ENCODE data around the gene PDE6B.
A peak's percentile ranks its signal among the peaks of the same experiment; 100 is the strongest.

PDE6B gene

GRCh38 chr4:673349-674091 is 48.1 kb downstream of the PDE6B start:
- peak in 1 of 2 experiments; percentile 33 for DNase-seq

- peak; percentile 98 to 99 for DNase-seq
Observed at GRCh38 chr4:674172-675035, 49.0 kb downstream of the PDE6B start, which contains the start of the genes ATP5ME and MYL5. ATP5ME (minus strand) TSS chr4:674276; CDS start chr4:674247, 29 bp downstream. MYL5 (plus strand) TSS chr4:674542; CDS start chr4:678027, 3,485 bp downstream.

- peak; percentile 52 to 58 for DNase-seq
Observed at GRCh38 chr4:675036-675882, 49.9 kb downstream of the PDE6B start.

GRCh38 chr4:675980-676870 is 50.9 kb downstream of the PDE6B start:
- DNase-seq: peak in 1 of 2 experiments; percentile 26

GRCh38 chr4:676871-677235 is 51.5 kb downstream of the PDE6B start:
- DNase-seq: no peak

GRCh38 chr4:677431-678293 is 52.3 kb downstream of the PDE6B start:
- DNase-seq: peak in 1 of 2 experiments; percentile 23

- DNase-seq: peak in 1 of 2 experiments; percentile 18
Observed at GRCh38 chr4:678331-679103, 53.1 kb downstream of the PDE6B start.

GRCh38 chr4:679104-679481 is 53.7 kb downstream of the PDE6B start:
- peak in 1 of 2 experiments; percentile 16 for DNase-seq

- peak in 1 of 2 experiments; percentile 21 for DNase-seq
Observed at GRCh38 chr4:679629-680028, 54.3 kb downstream of the PDE6B start.

- peak in 1 of 2 experiments; percentile 21 for DNase-seq
Observed at GRCh38 chr4:680091-680490, 54.7 kb downstream of the PDE6B start.

- peak in 1 of 2 experiments; percentile 38 for DNase-seq
Observed at GRCh38 chr4:680551-680927, 55.2 kb downstream of the PDE6B start.

- peak; percentile 69 to 78 for DNase-seq
Observed at GRCh38 chr4:680928-681645, 55.7 kb downstream of the PDE6B start.

- peak; percentile 50 to 51 for DNase-seq
Observed at GRCh38 chr4:681736-682451, 56.5 kb downstream of the PDE6B start.

- DNase-seq: peak in 1 of 2 experiments; percentile 18
Observed at GRCh38 chr4:682490-683172, 57.3 kb downstream of the PDE6B start.

- peak in 1 of 2 experiments; percentile 18 for DNase-seq
Observed at GRCh38 chr4:683247-683897, 58.0 kb downstream of the PDE6B start.

GRCh38 chr4:683982-684622 is 58.7 kb downstream of the PDE6B start:
- peak; percentile 52 to 65 for DNase-seq
